ENCODE measurements around the gene RPE65.
A peak's percentile ranks its signal among the peaks of the same experiment; 100 is the strongest.

RPE65 gene

DNA sequence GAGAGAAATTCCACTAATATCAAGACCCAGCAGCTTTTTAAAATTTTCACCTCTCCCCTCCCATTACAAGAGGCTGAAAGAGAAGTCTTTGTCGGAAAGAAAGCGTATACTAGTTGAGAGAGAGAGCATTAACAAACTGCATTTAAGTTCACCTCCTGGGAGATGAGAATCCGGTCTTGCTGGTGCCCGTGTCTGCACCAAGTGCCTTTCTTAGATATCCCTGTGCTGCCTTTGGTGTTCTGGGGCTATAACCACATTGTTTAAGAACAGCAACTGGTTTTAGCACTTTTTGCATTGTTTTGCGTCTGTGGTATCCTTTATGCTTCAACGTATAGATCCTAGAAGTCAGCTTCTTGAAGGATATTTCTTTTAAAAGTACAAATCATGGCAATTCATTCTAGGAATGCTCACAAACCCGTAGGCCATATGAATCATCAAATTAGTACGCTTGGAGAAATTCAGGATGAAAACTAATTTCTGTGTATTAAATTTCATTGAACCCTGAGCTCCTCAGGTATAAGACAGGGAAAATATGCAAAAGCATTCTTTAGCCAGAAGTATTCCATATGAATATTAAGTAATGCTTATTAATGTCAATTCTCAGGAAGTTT lies 3.4 kb upstream of the RPE65 start:
- no peak for DNase-seq (ENCODE audit: low spot score)
- TF ChIP-seq, protein P1, sequence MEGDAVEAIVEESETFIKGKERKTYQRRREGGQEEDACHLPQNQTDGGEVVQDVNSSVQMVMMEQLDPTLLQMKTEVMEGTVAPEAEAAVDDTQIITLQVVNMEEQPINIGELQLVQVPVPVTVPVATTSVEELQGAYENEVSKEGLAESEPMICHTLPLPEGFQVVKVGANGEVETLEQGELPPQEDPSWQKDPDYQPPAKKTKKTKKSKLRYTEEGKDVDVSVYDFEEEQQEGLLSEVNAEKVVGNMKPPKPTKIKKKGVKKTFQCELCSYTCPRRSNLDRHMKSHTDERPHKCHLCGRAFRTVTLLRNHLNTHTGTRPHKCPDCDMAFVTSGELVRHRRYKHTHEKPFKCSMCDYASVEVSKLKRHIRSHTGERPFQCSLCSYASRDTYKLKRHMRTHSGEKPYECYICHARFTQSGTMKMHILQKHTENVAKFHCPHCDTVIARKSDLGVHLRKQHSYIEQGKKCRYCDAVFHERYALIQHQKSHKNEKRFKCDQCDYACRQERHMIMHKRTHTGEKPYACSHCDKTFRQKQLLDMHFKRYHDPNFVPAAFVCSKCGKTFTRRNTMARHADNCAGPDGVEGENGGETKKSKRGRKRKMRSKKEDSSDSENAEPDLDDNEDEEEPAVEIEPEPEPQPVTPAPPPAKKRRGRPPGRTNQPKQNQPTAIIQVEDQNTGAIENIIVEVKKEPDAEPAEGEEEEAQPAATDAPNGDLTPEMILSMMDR (IDR thresholded peaks at IDR 0.05; ENCODE audit: extremely low read depth, missing control alignments): no peak

DNA sequence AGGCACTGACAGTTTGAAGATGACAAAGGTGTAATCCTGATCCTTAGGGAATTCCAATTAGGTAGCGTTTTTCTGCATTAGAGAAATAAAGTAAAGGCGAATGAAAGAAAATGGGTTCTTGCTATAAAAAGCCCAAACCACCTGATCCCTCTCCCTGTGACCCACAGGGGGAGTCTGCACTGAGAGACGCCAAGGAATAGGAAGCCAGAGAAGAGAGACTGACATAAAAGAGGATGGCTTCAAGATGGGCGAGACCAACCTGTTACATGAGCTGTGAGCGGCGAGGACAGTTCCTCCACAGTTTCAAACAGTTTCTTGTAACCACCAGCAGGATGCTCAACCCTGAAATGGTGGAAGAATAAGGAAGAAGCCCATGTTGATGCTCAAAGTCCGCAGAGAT lies 1.4 kb downstream of the RPE65 start:
- TF ChIP-seq, protein P1 (IDR thresholded peaks at IDR 0.05; ENCODE audit: extremely low read depth, missing control alignments): no peak
- no peak for DNase-seq (ENCODE audit: low spot score)

DNA sequence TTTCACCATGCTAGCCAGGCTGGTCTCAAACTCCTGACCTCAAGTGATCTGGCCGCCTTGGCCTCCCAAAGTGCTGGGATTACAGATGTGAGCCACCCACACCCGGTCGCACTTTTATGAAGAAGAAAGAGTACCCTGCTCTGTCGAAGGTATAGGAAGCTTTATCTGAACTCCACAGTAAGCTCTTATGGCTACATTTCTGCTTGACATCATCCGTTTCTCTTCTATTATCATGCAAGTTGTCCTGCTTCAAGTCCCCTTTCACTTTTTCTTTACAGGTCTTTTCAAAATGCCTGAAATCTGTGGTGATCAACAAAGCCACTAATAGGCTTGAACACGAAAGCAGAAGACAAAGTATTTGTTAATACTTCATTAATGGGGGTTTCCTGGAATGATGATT lies 4.0 kb downstream of the RPE65 start:
- TF ChIP-seq, protein P1 (IDR thresholded peaks at IDR 0.05; ENCODE audit: extremely low read depth, missing control alignments): no peak
- DNase-seq (ENCODE audit: low spot score): no peak

GRCh38 chr1:68442822-68443556 lies 6.8 kb downstream of the RPE65 start:
- TF ChIP-seq, protein P1 (IDR thresholded peaks at IDR 0.05; ENCODE audit: extremely low read depth, missing control alignments): peak; percentile 61
- peak; percentile 23 for DNase-seq (ENCODE audit: low spot score)

DNA sequence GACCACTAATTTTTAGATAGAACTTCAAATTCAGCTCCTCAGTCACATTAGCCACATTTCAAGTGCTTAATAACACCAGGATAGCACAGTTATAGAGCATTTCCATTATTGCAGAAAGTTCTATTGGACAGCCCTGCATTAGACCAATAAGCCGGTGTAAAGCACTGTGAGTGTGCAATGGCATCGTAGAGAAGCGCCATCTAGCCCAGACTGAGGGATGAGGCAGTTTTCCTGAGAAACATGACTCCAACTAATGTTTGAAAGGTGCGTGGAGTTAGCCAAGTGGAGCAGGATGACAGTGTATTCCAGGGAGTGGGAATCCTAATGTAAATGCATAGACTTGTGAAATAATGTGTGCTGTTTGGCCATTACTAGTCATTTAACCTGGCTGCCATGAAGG lies 7.7 kb downstream of the RPE65 start:
- TF ChIP-seq, protein P1 (IDR thresholded peaks at IDR 0.05; ENCODE audit: extremely low read depth, missing control alignments): no peak
- DNase-seq (ENCODE audit: low spot score): no peak

DNA sequence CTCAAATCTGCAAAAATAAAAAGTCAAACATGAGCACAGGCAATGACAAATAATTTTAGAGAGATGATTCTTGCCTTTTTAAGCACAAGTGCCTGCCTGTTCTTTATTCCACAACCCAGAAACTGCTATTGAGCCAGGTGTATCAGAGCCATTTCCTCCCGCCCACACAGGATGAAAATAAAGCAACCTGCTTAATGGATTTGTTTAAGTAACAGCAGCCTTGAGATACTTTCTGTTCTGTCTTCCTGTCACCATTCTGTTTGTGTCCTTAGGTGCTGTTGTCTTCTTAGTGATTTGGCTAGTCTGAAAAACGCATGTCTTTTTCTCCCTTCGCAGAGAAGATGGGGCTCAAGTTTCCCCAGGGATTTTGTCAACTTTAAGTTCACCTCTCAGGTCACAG lies 11.4 kb downstream of the RPE65 start:
- no peak for DNase-seq (ENCODE audit: low spot score)
- TF ChIP-seq, protein P1 (IDR thresholded peaks at IDR 0.05; ENCODE audit: extremely low read depth, missing control alignments): no peak

- TF ChIP-seq, protein P1 (IDR thresholded peaks at IDR 0.05; ENCODE audit: extremely low read depth, missing control alignments): no peak
- DNase-seq (ENCODE audit: low spot score): no peak
Observed at GRCh38 chr1:68433395-68433794, 16.4 kb downstream of the RPE65 start.

All from GM20000 (cell line).